ENCODE data around the gene PSMB8.

PSMB8 gene

GRCh38 chr6:32803416-32803815 lies 40.4 kb downstream of the PSMB8 start:
- H3K4me1 ChIP-seq (ENCODE audit: low read depth, poor library complexity, severe bottlenecking) = no peaks in the 10 kb centered on the region
- no peaks in the 10 kb centered on the region for H3K27me3 ChIP-seq (ENCODE audit: insufficient read depth, low read depth)
- no peak overlapping the region for H3K4me3 ChIP-seq (IDR thresholded peaks at IDR 0.05; ENCODE audit: insufficient read depth, low read depth, low read length)
- no peaks in the 10 kb centered on the region for H4K20me1 ChIP-seq (ENCODE audit: insufficient read depth)
- H3K36me3 ChIP-seq (ENCODE audit: insufficient read depth) = no peaks in the 10 kb centered on the region
- no peaks in the 10 kb centered on the region for H3K79me2 ChIP-seq (ENCODE audit: insufficient read depth, low read depth)
- no peak overlapping the region for H3K4me2 ChIP-seq
- H3K27ac ChIP-seq = no peak overlapping the region
- no peak overlapping the region for H2AFZ ChIP-seq (ENCODE audit: low read depth)
- H3K9ac ChIP-seq = no peak overlapping the region
- no peak for TF ChIP-seq CTCF (conservative IDR thresholded peaks at IDR 0.05; ENCODE audit: low read depth, low read length)

DNA sequence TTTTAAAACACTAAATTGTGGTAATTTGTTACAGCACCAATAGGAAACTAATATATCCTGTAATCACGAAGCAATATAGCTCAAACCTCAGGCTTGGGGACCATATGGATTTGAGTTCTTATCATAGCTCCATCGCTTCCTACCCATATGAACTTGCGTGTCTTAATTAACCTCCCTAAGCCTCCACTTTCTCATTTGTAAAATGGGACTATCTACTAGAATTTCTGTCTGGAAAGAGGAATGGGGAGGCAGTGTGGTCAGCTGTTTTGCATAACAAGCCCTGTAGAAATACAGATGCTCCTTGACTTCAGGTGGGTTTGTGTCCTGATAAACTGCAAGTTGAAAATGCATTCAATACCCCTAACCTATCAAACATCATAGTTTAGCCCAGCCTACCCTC lies 44.1 kb downstream of the PSMB8 start:
- H3K4me3 ChIP-seq (IDR thresholded peaks at IDR 0.05; ENCODE audit: insufficient read depth, low read depth, low read length) = no peak overlapping the region
- H2AFZ ChIP-seq (ENCODE audit: low read depth) = no peak overlapping the region
- no peak for TF ChIP-seq CTCF (conservative IDR thresholded peaks at IDR 0.05; ENCODE audit: low read depth, low read length)
- H3K79me2 ChIP-seq (ENCODE audit: insufficient read depth, low read depth) = no peaks in the 10 kb centered on the region
- H3K36me3 ChIP-seq (ENCODE audit: insufficient read depth) = no peaks in the 10 kb centered on the region
- H3K27me3 ChIP-seq (ENCODE audit: insufficient read depth, low read depth) = no peaks in the 10 kb centered on the region
- no peak overlapping the region for H3K9ac ChIP-seq
- peaks cover 3% of the 10 kb centered on the region for H3K4me1 ChIP-seq (ENCODE audit: low read depth, poor library complexity, severe bottlenecking)
- H4K20me1 ChIP-seq (ENCODE audit: insufficient read depth) = no peaks in the 10 kb centered on the region
- H3K4me2 ChIP-seq = no peak overlapping the region
- no peak overlapping the region for H3K27ac ChIP-seq

GRCh38 chr6:32799168-32799567 lies 44.7 kb downstream of the PSMB8 start:
- H3K27me3 ChIP-seq (ENCODE audit: insufficient read depth, low read depth) = no peaks in the 10 kb centered on the region
- H4K20me1 ChIP-seq (ENCODE audit: insufficient read depth) = no peaks in the 10 kb centered on the region
- H3K4me3 ChIP-seq (IDR thresholded peaks at IDR 0.05; ENCODE audit: insufficient read depth, low read depth, low read length) = no peak overlapping the region
- no peaks in the 10 kb centered on the region for H3K79me2 ChIP-seq (ENCODE audit: insufficient read depth, low read depth)
- H3K4me2 ChIP-seq = no peak overlapping the region
- H3K36me3 ChIP-seq (ENCODE audit: insufficient read depth) = no peaks in the 10 kb centered on the region
- no peak overlapping the region for H3K27ac ChIP-seq
- H3K9ac ChIP-seq = no peak overlapping the region
- H2AFZ ChIP-seq (ENCODE audit: low read depth) = no peak overlapping the region
- TF ChIP-seq CTCF (conservative IDR thresholded peaks at IDR 0.05; ENCODE audit: low read depth, low read length) = no peak
- peaks cover 3% of the 10 kb centered on the region for H3K4me1 ChIP-seq (ENCODE audit: low read depth, poor library complexity, severe bottlenecking)

- H3K4me1 ChIP-seq (ENCODE audit: low read depth, poor library complexity, severe bottlenecking) = peaks cover 3% of the 10 kb centered on the region
- peak overlapping the region; percentile 55 for H2AFZ ChIP-seq (ENCODE audit: low read depth)
- H3K4me2 ChIP-seq = peak overlapping the region; percentile 19; the same call in 1 of the 2 replicates
- no peaks in the 10 kb centered on the region for H3K36me3 ChIP-seq (ENCODE audit: insufficient read depth)
- H3K4me3 ChIP-seq (IDR thresholded peaks at IDR 0.05; ENCODE audit: insufficient read depth, low read depth, low read length) = no peak overlapping the region
- TF ChIP-seq CTCF (conservative IDR thresholded peaks at IDR 0.05; ENCODE audit: low read depth, low read length) = peak; percentile 94
- H3K27ac ChIP-seq = no peak overlapping the region
- no peaks in the 10 kb centered on the region for H3K27me3 ChIP-seq (ENCODE audit: insufficient read depth, low read depth)
- no peaks in the 10 kb centered on the region for H4K20me1 ChIP-seq (ENCODE audit: insufficient read depth)
- no peak overlapping the region for H3K9ac ChIP-seq
- no peaks in the 10 kb centered on the region for H3K79me2 ChIP-seq (ENCODE audit: insufficient read depth, low read depth)
Measured at GRCh38 chr6:32796848-32797776, 46.7 kb downstream of the PSMB8 start.

Data from KMS-11 (cell line).